ENCODE measurements around the gene TNRC6B.

- TF ChIP-seq CTCF (IDR thresholded peaks at IDR 0.05) (no peak), POLR2A (IDR thresholded peaks at IDR 0.05) (no peak), EP300 (IDR thresholded peaks at IDR 0.05) (no peak)
Measured at GRCh38 chr22:40231618-40232313, 54.0 kb downstream of the TNRC6B start.

Measured in tibial nerve (tissue), 4 donors.